Measurements from ENCODE around the gene AK1. TPM values are rescaled to one million over a fixed set of nuclear protein-coding genes. Genes with fewer than 3 reads are reported as not detected.

The AK1 gene
- total and polyA plus RNA-seq, 12 donors = 500 to 1,050 (median 731) TPM

DNA sequence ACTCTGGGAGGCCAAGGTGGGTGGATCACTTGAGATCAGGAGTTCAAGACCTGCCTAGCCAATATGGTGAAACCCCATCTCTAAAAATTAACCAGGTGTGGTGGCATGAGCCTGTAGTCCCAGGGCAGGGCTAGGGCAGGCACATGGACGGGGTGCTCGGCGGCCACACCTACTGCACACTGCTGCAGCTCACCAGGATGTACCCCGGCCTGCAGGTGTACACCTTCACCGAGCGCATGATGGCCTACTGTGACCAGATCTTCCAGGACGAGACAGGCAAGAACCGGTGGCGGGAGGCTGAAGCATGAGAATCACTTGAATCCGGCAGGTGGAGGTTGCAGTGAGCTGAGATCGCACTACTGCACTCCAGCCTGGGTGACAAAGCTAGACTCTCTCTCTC lies 36.2 kb upstream of the AK1 start:
- H3K36me3 ChIP-seq = peaks cover 0 to 61% (median 18%) of the 10 kb centered on the region in 9 donors
- no peaks in the 10 kb centered on the region for H3K27me3 ChIP-seq
- ATAC-seq (no peak), DNase-seq (no peak)
- no peak overlapping the region for H3K27ac ChIP-seq
- H3K9me3 ChIP-seq = no peaks in the 10 kb centered on the region
- H3K4me3 ChIP-seq = no peak overlapping the region
- intact Hi-C loops (cut with DNase I) = loop anchor here in 3 of 10 donors (5.0 to 10.0 kb wide), 3 partner anchors 109 to 129 kb away; partner anchors contain the start of genes CDK9 (in 1 of the 3) and FPGS (in 1 of the 3)
- TF ChIP-seq, protein P1, sequence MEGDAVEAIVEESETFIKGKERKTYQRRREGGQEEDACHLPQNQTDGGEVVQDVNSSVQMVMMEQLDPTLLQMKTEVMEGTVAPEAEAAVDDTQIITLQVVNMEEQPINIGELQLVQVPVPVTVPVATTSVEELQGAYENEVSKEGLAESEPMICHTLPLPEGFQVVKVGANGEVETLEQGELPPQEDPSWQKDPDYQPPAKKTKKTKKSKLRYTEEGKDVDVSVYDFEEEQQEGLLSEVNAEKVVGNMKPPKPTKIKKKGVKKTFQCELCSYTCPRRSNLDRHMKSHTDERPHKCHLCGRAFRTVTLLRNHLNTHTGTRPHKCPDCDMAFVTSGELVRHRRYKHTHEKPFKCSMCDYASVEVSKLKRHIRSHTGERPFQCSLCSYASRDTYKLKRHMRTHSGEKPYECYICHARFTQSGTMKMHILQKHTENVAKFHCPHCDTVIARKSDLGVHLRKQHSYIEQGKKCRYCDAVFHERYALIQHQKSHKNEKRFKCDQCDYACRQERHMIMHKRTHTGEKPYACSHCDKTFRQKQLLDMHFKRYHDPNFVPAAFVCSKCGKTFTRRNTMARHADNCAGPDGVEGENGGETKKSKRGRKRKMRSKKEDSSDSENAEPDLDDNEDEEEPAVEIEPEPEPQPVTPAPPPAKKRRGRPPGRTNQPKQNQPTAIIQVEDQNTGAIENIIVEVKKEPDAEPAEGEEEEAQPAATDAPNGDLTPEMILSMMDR (IDR thresholded peaks at IDR 0.05) = no peak
- H3K4me1 ChIP-seq = peaks cover 6 to 42% (median 34%) of the 10 kb centered on the region in 9 donors
- WGBS, 2 donors = 96 to 99% methylated on average over 11 of the region's 11 CpGs

DNA sequence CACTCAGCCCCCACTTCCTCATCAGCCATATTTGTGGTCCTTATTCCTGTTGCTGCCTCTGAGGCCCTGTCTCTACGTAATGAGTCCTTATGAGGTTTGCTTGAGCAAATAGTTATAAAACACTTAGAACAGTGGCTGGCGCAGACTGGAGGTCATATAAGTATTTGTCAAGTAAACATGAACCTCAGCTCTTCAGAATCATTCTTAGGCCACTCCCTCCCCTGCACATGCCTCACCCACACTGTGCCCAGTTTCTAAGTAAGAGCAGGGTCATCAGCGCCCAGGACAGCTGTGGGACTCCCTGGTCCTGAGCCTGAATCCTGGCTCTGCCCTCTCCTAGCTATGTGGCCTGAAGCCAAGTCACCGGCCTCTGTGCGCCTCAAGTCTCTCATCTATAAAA lies 35.4 kb upstream of the AK1 start:
- TF ChIP-seq, protein P1 (IDR thresholded peaks at IDR 0.05) = no peak
- intact Hi-C loops (cut with DNase I) = loop anchor here in 3 of 10 donors (5.0 to 10.0 kb wide), 3 partner anchors 108 to 128 kb away; partner anchors contain the start of genes CDK9 (in 1 of the 3) and FPGS (in 1 of the 3)

DNA sequence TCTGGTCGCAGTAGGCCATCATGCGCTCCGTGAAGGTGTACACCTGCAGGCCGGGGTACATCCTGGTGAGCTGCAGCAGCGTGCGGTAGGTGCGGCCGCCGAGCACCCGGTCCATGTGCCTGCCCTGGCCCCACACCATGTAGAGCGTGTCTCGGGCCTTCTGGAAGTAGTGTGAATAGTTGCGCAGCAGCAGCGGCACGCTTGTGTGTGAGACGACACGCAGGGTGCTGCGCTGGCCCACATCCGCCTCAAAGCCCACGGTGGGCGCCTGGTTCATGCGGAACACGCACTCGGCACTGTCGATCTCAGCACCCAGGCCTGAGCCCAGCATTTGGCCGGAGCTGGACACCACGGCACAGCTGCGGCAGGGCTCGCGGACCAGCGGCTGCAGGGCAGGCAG lies 34.8 kb upstream of the AK1 start:
- TF ChIP-seq, protein P1 (IDR thresholded peaks at IDR 0.05) = no peak

More for the DNA sequence above, 35.4 kb upstream of the AK1 start:
- ATAC-seq (no peak), DNase-seq (no peak)
- Histone ChIP-seq H3K36me3 (peaks cover 0 to 69% (median 23%) of the 10 kb centered on the region in 9 donors), H3K27ac (no peak overlapping the region), H3K9me3 (no peaks in the 10 kb centered on the region), H3K27me3 (no peaks in the 10 kb centered on the region), H3K4me3 (no peak overlapping the region), H3K4me1 (peaks cover 4 to 34% (median 26%) of the 10 kb centered on the region in 9 donors)
- 93 to 99% methylated on average over 5 of the region's 5 CpGs for WGBS, 2 donors

DNA sequence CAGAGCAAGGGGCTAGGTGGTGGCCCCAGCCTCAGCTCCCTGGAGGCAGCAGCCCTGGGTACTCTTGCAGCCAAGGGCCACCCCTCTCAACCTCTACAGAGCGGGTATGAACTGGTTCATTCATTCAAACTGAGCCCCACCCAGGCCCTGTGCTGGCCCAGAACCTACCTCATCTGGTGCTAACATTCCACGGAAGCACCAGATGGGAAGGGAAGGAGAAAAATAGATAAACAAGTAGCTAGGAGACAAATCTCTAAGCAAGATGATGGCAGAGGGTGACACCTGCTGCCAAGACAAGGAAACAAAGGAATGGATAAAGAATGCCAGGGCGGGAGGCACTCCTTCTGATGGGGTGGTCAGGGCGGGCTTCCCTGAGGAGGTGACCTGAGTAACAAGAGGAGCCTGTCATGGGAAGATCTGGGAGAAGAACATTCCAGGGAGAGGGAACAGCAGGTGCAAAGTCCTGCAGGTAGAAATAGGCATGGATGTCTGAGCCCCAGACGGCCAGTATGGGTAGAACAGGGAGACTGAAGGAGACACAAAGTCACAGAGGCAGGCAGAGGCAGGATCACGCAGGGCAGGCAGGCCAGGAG lies 33.2 kb upstream of the AK1 start:
- no peaks in the 10 kb centered on the region for H3K27me3 ChIP-seq
- TF ChIP-seq, protein P1 (IDR thresholded peaks at IDR 0.05) = peak in 1 of 9 donors; percentile 14
- ATAC-seq (no peak), DNase-seq (no peak)
- H3K36me3 ChIP-seq = peaks cover 0 to 74% (median 23%) of the 10 kb centered on the region in 9 donors
- H3K9me3 ChIP-seq = no peaks in the 10 kb centered on the region
- no peak overlapping the region for H3K27ac ChIP-seq
- WGBS, 2 donors = 74 to 78% methylated on average over 6 of the region's 6 CpGs
- H3K4me1 ChIP-seq = peaks cover 5 to 32% (median 26%) of the 10 kb centered on the region in 9 donors
- no peak overlapping the region for H3K4me3 ChIP-seq
- intact Hi-C loops (cut with DNase I) = loop anchor here in 3 of 10 donors (5.0 to 10.0 kb wide), 3 partner anchors 106 to 126 kb away; partner anchors contain the start of genes CDK9 (in 1 of the 3) and FPGS (in 1 of the 3)

More for the DNA sequence above, 34.8 kb upstream of the AK1 start:
- Histone ChIP-seq H3K27me3 (no peaks in the 10 kb centered on the region), H3K9me3 (no peaks in the 10 kb centered on the region), H3K4me3 (no peak overlapping the region), H3K27ac (no peak overlapping the region), H3K36me3 (peaks cover 0 to 74% (median 23%) of the 10 kb centered on the region in 9 donors), H3K4me1 (peaks cover 4 to 30% (median 22%) of the 10 kb centered on the region in 9 donors)
- intact Hi-C loops (cut with DNase I) = loop anchor here in 3 of 10 donors (5.0 to 10.0 kb wide), 3 partner anchors 107 to 127 kb away; partner anchors contain the start of genes CDK9 (in 1 of the 3) and FPGS (in 1 of the 3)
- 96 to 97% methylated on average over 31 of the region's 31 CpGs for WGBS, 2 donors
- no peak for ATAC-seq
- no peak for DNase-seq
